Measurements from ENCODE around the gene TENM4. TPM values are rescaled to one million over a fixed set of nuclear protein-coding genes. Genes with fewer than 3 reads are reported as not detected.

The TENM4 gene
- polyA plus RNA-seq, 2 of the 4 experiments (the other 2 are of a cell fraction), result 0.06 to 0.31 TPM

- ATAC-seq (no peak), FAIRE-seq (no peak), DNase-seq (ENCODE audit: low read depth in 1 of 2, low spot score in 1 of 2) (no peak)
- TF ChIP-seq CHD2 (IDR thresholded peaks at IDR 0.05; ENCODE audit: low read length, partially characterized antibody), result no peak
- Histone ChIP-seq H3K27ac (no peak overlapping the region), H3K4me1 (no peaks in the 10 kb centered on the region), H3K4me2 (no peak overlapping the region), H3K9me3 (no peaks in the 10 kb centered on the region), H3K4me3 (no peak overlapping the region)
- POLR2A ChIA-PET, result no interaction called here
- CTCF ChIA-PET, result interaction anchor here (0.6 kb wide), 1 partner anchor 129 kb away, joined by 3 read pairs; no protein-coding TSS in a partner anchor
- WGBS (ENCODE audit: missing lambda C conversion rate), result 51% methylated on average over 4 of the region's 4 CpGs
Measured at GRCh38 chr11:79196950-79197349, 243.9 kb downstream of the TENM4 start.

DNA sequence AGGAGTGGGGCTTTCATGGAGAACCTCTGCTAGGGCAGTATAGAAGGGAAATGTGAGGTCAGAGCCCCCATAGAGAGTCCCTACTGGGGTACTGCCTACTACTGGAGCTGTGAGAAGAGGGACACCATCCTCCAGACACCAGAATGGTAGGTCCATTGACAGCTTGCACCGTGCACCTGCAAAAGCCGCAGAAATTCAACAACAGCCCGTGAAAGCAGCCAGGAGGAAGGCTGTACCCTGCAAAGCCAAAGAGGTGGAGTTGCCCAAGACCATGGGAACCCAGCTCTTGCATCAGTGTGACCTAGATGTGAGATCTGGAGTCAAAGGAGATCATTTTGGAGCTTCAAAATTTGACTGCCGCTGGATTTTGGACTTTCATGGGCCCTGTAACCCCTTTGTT is 245.6 kb downstream of the TENM4 start:
- no peak for FAIRE-seq
- Histone ChIP-seq H3K4me1 (no peaks in the 10 kb centered on the region), H3K4me3 (no peak overlapping the region), H3K27ac (no peak overlapping the region), H3K4me2 (no peak overlapping the region), H3K9me3 (no peaks in the 10 kb centered on the region)
- no peak for TF ChIP-seq HOXB13 (CRISPR knock-in tag; IDR thresholded peaks at IDR 0.05; ENCODE audit: low read depth)
- no peak for TF ChIP-seq JUN (IDR thresholded peaks at IDR 0.05)
- TF ChIP-seq FOSL2 (IDR thresholded peaks at IDR 0.05), result no peak
- no peak for TF ChIP-seq FOSL2 (CRISPR knock-in tag; IDR thresholded peaks at IDR 0.05)
- no peak for TF ChIP-seq RFX5 (IDR thresholded peaks at IDR 0.05)
- TF ChIP-seq KDM5A (IDR thresholded peaks at IDR 0.05), result no peak
- no peak for TF ChIP-seq PHF8 (IDR thresholded peaks at IDR 0.05; ENCODE audit: borderline replicate concordance, low read depth)
- TF ChIP-seq ZC3H11A (IDR thresholded peaks at IDR 0.05), result no peak
- TF ChIP-seq ZSCAN20 (CRISPR knock-in tag; IDR thresholded peaks at IDR 0.05), result no peak
- TF ChIP-seq CHD2 (IDR thresholded peaks at IDR 0.05; ENCODE audit: low read length, partially characterized antibody), result no peak
- no peak for DNase-seq (ENCODE audit: low read depth in 1 of 2, low spot score in 1 of 2)
- ATAC-seq, result no peak
- 53% methylated on average over 4 of the region's 4 CpGs for WGBS (ENCODE audit: missing lambda C conversion rate)
- CTCF ChIA-PET, result no interaction called here
- POLR2A ChIA-PET, result no interaction called here

- CTCF ChIA-PET, result interaction anchor here (0.7 kb wide), 1 partner anchor 567 kb away, joined by 3 read pairs; no protein-coding TSS in a partner anchor
- Histone ChIP-seq H3K4me1 (no peaks in the 10 kb centered on the region), H3K4me2 (no peak overlapping the region), H3K27ac (no peak overlapping the region), H3K4me3 (no peak overlapping the region), H3K9me3 (no peaks in the 10 kb centered on the region)
- DNase-seq (ENCODE audit: low read depth in 1 of 2, low spot score in 1 of 2) (no peak), FAIRE-seq (no peak), ATAC-seq (no peak)
- TF ChIP-seq EHF (CRISPR knock-in tag; IDR thresholded peaks at IDR 0.05) (no peak), JUN (IDR thresholded peaks at IDR 0.05) (no peak), EHMT2 (IDR thresholded peaks at IDR 0.05; ENCODE audit: low read depth) (no peak), CHD4 (IDR thresholded peaks at IDR 0.05; ENCODE audit: borderline replicate concordance) (no peak), SREBF2 (IDR thresholded peaks at IDR 0.05) (no peak)
- TF ChIP-seq, protein P1, sequence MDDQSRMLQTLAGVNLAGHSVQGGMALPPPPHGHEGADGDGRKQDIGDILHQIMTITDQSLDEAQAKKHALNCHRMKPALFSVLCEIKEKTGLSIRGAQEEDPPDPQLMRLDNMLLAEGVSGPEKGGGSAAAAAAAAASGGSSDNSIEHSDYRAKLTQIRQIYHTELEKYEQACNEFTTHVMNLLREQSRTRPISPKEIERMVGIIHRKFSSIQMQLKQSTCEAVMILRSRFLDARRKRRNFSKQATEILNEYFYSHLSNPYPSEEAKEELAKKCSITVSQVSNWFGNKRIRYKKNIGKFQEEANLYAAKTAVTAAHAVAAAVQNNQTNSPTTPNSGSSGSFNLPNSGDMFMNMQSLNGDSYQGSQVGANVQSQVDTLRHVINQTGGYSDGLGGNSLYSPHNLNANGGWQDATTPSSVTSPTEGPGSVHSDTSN (IDR thresholded peaks at IDR 0.05), result no peak
- 25% methylated on average over 7 of the region's 7 CpGs for WGBS (ENCODE audit: missing lambda C conversion rate)
- POLR2A ChIA-PET, result no interaction called here
Measured at GRCh38 chr11:79193663-79194310, 247.0 kb downstream of the TENM4 start.

DNA sequence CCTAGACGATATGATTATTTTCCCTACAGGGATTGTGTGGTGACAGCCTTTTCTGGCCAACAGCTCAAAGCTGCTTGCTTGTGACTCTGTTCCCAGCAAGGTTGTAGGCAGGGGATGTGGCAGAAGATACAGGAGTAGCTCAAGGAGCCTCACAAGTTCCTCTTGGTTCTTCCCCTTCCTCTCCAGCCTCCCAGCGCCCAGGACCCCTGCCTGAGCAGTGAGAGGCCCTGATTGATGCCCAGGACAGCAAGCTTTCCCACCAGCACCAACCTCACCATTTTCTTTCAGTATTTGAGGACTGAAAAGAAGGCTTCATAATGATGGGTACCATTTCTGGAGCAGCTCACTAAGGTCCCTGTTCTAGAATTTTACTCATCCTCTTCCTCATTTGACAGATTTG is 248.0 kb downstream of the TENM4 start:
- ChIA-PET POLR2A (no interaction called here), CTCF (no interaction called here)
- no peak overlapping the region for H3K4me2 ChIP-seq
- H3K9me3 ChIP-seq, result no peaks in the 10 kb centered on the region
- H3K27ac ChIP-seq, result no peak overlapping the region
- FAIRE-seq (no peak), ATAC-seq (no peak), DNase-seq (ENCODE audit: low read depth in 1 of 2, low spot score in 1 of 2) (no peak)
- H3K4me3 ChIP-seq, result no peak overlapping the region
- H3K4me1 ChIP-seq, result no peaks in the 10 kb centered on the region
- 3% methylated on average over 2 of the region's 2 CpGs for WGBS (ENCODE audit: missing lambda C conversion rate)
- TF ChIP-seq POLR2A (IDR thresholded peaks at IDR 0.05; ENCODE audit: low read length) (no peak), CBX2 (IDR thresholded peaks at IDR 0.05; ENCODE audit: borderline replicate concordance, low read depth) (no peak), KDM1A (IDR thresholded peaks at IDR 0.05; ENCODE audit: low read depth) (no peak), TFCP2L1 (CRISPR knock-in tag; IDR thresholded peaks at IDR 0.05) (no peak), ZC3H11A (IDR thresholded peaks at IDR 0.05) (no peak), REST (IDR thresholded peaks at IDR 0.05) (no peak), EP300 (IDR thresholded peaks at IDR 0.05) (no peak), POLR2AphosphoS2 (conservative IDR thresholded peaks at IDR 0.05; ENCODE audit: low read length) (no peak), JUN (IDR thresholded peaks at IDR 0.05) (no peak)
- TF ChIP-seq, protein P2, sequence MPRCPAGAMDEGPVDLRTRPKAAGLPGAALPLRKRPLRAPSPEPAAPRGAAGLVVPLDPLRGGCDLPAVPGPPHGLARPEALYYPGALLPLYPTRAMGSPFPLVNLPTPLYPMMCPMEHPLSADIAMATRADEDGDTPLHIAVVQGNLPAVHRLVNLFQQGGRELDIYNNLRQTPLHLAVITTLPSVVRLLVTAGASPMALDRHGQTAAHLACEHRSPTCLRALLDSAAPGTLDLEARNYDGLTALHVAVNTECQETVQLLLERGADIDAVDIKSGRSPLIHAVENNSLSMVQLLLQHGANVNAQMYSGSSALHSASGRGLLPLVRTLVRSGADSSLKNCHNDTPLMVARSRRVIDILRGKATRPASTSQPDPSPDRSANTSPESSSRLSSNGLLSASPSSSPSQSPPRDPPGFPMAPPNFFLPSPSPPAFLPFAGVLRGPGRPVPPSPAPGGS (IDR thresholded peaks at IDR 0.05), result no peak
- TF ChIP-seq, protein P3, sequence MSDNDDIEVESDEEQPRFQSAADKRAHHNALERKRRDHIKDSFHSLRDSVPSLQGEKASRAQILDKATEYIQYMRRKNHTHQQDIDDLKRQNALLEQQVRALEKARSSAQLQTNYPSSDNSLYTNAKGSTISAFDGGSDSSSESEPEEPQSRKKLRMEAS (IDR thresholded peaks at IDR 0.05), result no peak
